Endothelial cell of umbilical vein (primary cell): ENCODE data around the gene RPS29. TPM values are rescaled to one million over a fixed set of nuclear protein-coding genes. Genes with fewer than 3 reads are reported as not detected.

Source experiments
- BruUV-seq: library from RNA; stranded (reverse); fragments of 400-500 nt; replicated peaks from 2 replicates; lab custom pipeline; 2021; lab: Mats Ljungman, UMichigan
- CTCF ChIA-PET: fragments of 300-600, 350-600 bp; sonication (Branson Sonifier 250); formaldehyde crosslinking; loops from one replicate; lab custom pipeline; 2021; ENCODE audit warnings: antibody characterized with exemption, inconsistent platforms; lab: Charles Lee
- POLR2A ChIA-PET: fragments of 300-600, 350-600 bp; sonication (Branson Sonifier 250); formaldehyde crosslinking; loops from one replicate; lab custom pipeline; 2021; ENCODE audit warnings: antibody characterized with exemption, inconsistent platforms; lab: Charles Lee
- DNase-seq: peaks from one replicate; pipeline ENCODE4 v3.0.0-alpha.2; 2011; ENCODE audit warnings: low read depth, low spot score
- FAIRE-seq: peaks from 2 replicates; lab custom pipeline; 2011; peaks lifted over from hg19 to GRCh38; lab: Jason Lieb, UNC
- H2AFZ ChIP-seq: 2 replicates; pipeline ENCODE4 v1.6.0; 2012; ENCODE audit warnings: low read depth, low read length, control low read depth, inconsistent platforms
- H3K27ac ChIP-seq: 2 replicates; pipeline ENCODE4 v1.5.1; 2011; ENCODE audit warnings: low read depth, mild to moderate bottlenecking, control low read depth, low read length, moderate library complexity; ENCODE audit not compliant: insufficient read depth
- H3K27me3 ChIP-seq, 2 experiments: 2 replicates each; pipeline versions ENCODE4 v1.6.0 to v1.6.1; 2011; ENCODE audit warnings: low read length in 2 of 2, mixed read lengths in 1 of 2; ENCODE audit not compliant: control insufficient read depth in 2 of 2, insufficient read depth in 2 of 2
- H3K36me3 ChIP-seq, 2 experiments: 2 replicates in 1 of 2; 3 replicates in 1 of 2; pipeline ENCODE4 v1.5.1; 2011; ENCODE audit warnings: low read length in 2 of 2, mild to moderate bottlenecking in 1 of 2, moderate library complexity in 1 of 2; ENCODE audit not compliant: control insufficient read depth in 2 of 2, insufficient read depth in 2 of 2; ENCODE audit errors: extremely low read depth in 1 of 2
- H3K4me1 ChIP-seq: 3 replicates; pipeline ENCODE4 v1.5.1; 2011; ENCODE audit warnings: mild to moderate bottlenecking, low read length; ENCODE audit not compliant: control insufficient read depth, insufficient read depth; ENCODE audit errors: extremely low read depth
- H3K4me2 ChIP-seq: 2 replicates; pipeline ENCODE4 v1.6.1; 2011; ENCODE audit warnings: low read length, control low read depth, mixed read lengths; ENCODE audit not compliant: insufficient read depth
- H3K4me3 ChIP-seq, 3 experiments: fragments of 200-600 bp in 1 of 3; sonication (generic), shearing (Covaris generic) in 1 of 3; replicated peaks in 1 of 3; 2 replicates each; pipeline ENCODE4 v1.5.1; 2011 to 2016; ENCODE audit warnings: control low read depth in 3 of 3, low read length in 3 of 3, mild to moderate bottlenecking in 2 of 3, inconsistent platforms in 1 of 3, low read depth in 1 of 3, moderate library complexity in 1 of 3; ENCODE audit not compliant: insufficient read depth in 1 of 3
- H3K79me2 ChIP-seq: 2 replicates; pipeline ENCODE4 v1.6.0; 2012; ENCODE audit warnings: low read length, inconsistent platforms; ENCODE audit not compliant: control insufficient read depth, insufficient read depth
- H3K9ac ChIP-seq: replicated peaks from 2 replicates; pipeline ENCODE3; 2011; ENCODE audit warnings: low read length, control low read depth; ENCODE audit not compliant: insufficient read depth; ENCODE audit errors: extremely low read depth
- H3K9me1 ChIP-seq: replicated peaks from 3 replicates; pipeline ENCODE4 v1.6.0; 2011; ENCODE audit warnings: mild to moderate bottlenecking, low read length; ENCODE audit not compliant: control insufficient read depth, insufficient read depth; ENCODE audit errors: extremely low read depth
- H3K9me3 ChIP-seq: replicated peaks from 2 replicates; pipeline ENCODE4 v1.5.1; 2012; ENCODE audit warnings: low read length, inconsistent platforms; ENCODE audit not compliant: control insufficient read depth, insufficient read depth
- H4K20me1 ChIP-seq: replicated peaks from 2 replicates; pipeline ENCODE3; 2011; ENCODE audit warnings: mild to moderate bottlenecking, low read length; ENCODE audit not compliant: control insufficient read depth, insufficient read depth; ENCODE audit errors: extremely low read depth
- EZH2 ChIP-seq: IDR thresholded peaks from 2 replicates; pipeline ENCODE4 v1.6.1; 2012; ENCODE audit warnings: borderline replicate concordance, low read depth, mild to moderate bottlenecking, moderate library complexity, low read length, inconsistent platforms; ENCODE audit not compliant: severe bottlenecking
- FOS ChIP-seq: IDR thresholded peaks from 2 replicates; pipeline ENCODE4 v1.6.1; 2011; ENCODE audit warnings: mild to moderate bottlenecking, low read length, moderate library complexity, borderline replicate concordance; ENCODE audit not compliant: insufficient read depth
- GATA2 ChIP-seq: IDR thresholded peaks from 2 replicates; pipeline ENCODE4 v1.7.0; 2011; ENCODE audit warnings: low read depth, mild to moderate bottlenecking, moderate library complexity, mixed read lengths, low read length; ENCODE audit not compliant: insufficient read length, insufficient read depth
- JUN ChIP-seq: IDR thresholded peaks from 2 replicates; pipeline ENCODE4 v1.6.1; 2011; ENCODE audit warnings: borderline replicate concordance, low read depth; ENCODE audit not compliant: insufficient read length, insufficient read depth
- MAX ChIP-seq: IDR thresholded peaks from 2 replicates; pipeline ENCODE4 v1.6.1; 2011; ENCODE audit not compliant: insufficient read depth, insufficient read length
- MYC ChIP-seq: IDR thresholded peaks from one replicate; pipeline ENCODE4 v1.6.1; 2011; ENCODE audit warnings: mild to moderate bottlenecking, low read depth, low read length
- POLR2A ChIP-seq: IDR thresholded peaks from 2 replicates; pipeline ENCODE4 v1.6.1; 2012; ENCODE audit warnings: low read depth, mild to moderate bottlenecking, control low read depth, low read length
- POLR2AphosphoS5 ChIP-seq: IDR thresholded peaks from 2 replicates; pipeline ENCODE4 v1.6.1; 2012; ENCODE audit warnings: low read depth, mild to moderate bottlenecking, control low read depth, low read length, moderate library complexity; ENCODE audit not compliant: insufficient read depth
- dilution Hi-C: fragments of 300-500 bp; cut with MboI; formaldehyde crosslinking; loops from one replicate; pipeline ENCODE4 v1.15.0; 2019; ENCODE audit warnings: low sequenced_read_pairs; ENCODE audit not compliant: extremely low pct_ligation_motif_present
- intact Hi-C: fragments of 100-400 bp; cut with micrococcal nuclease; formaldehyde crosslinking; loops from one replicate; pipeline ENCODE4 v1.10.0; 2022
- polyA plus RNA-seq, 4 experiments: library from polyadenylated mRNA; depleted of rRNA in 3 of 4; stranded (reverse) in 3 of 4; unstranded in 1 of 4; fragments of >200 nt; gene quantifications; 2 replicates each; pipeline versions ENCODE4 v1.2.1 to v1.2.3, GENCODE V29; 2011 to 2012; ENCODE audit warnings: missing spikeins in 1 of 4
- total RNA-seq: library from RNA; stranded (reverse); gene quantifications from 2 replicates; pipeline ENCODE4 v1.2.3, GENCODE V29; 2021
- TF ChIP-seq, protein P1 (sequence below), 2 donors: IDR thresholded peaks; 1 replicate in 1 of 2; 2 replicates in 1 of 2; pipeline ENCODE4 v1.5.1; 2011; ENCODE audit warnings: low read length in 2 of 2, mild to moderate bottlenecking in 2 of 2, moderate library complexity in 2 of 2, control low read depth in 1 of 2, inconsistent platforms in 1 of 2, low read depth in 1 of 2; ENCODE audit not compliant: insufficient read depth in 1 of 2; ENCODE audit errors: extremely low read depth in 1 of 2

RPS29 gene
- total and polyA plus RNA-seq, 2 donors (not counting 3 experiments of a cell fraction or from before 2014, with no cell fraction given): 1,408 to 14,040 TPM

DNA sequence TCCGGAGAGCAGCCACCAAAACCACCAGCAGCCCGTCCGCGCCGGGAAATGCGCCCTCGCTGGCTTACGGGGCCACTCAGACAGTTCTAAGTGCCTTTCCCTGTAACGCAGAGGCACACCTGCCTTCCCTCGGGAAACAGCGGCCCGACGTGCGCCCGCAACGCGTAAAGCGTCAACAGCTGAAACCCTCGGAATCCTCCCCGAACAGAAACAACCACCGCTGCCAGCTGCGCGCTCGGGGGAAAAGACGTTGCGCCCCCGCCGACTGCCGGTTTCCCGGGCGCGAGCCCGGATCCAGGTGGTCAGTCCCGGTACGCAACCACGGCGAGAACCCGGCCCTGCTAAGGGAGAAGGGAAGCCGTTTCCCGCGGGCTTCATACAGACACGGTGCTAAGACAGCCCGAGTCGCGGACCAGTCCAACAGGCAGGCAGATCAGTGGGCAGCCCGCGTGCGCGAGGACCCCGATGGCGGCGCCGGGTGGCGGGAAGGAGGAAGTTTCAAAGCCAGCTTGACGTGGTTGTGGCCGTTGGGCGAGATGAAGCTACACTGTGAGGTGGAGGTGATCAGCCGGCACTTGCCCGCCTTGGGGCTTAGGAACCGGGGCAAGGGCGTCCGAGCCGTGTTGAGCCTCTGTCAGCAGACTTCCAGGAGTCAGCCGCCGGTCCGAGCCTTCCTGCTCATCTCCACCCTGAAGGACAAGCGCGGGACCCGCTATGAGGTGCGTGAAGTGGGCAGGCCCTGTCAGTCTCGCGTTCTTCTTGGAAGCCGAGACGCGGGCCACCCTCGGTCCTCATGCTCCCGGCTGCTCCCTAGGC lies 12.5 kb upstream of the RPS29 start, which contains the start of gene LRR1:
LRR1 (plus strand) TSS at position 456 of the 816 bp plus-strand sequence; CDS start at position 537, 81 bp downstream.
- intact Hi-C loops (loop anchor here (1.0 kb wide), 3 partner anchors 12 to 136 kb away; partner anchors contain the start of genes MGAT2, RPL36AL and RPS29), dilution Hi-C loops (no loop called here)
- DNase-seq (peak; percentile 90), FAIRE-seq (peak; percentile 52)
- ChIA-PET POLR2A (interaction anchor here (0.9 to 1.7 kb wide), 3 partner anchors 12 to 35 kb away, joined by 3 to 15 read pairs (median 12); partner anchors contain the start of genes MGAT2, RPL36AL and RPS29), CTCF (interaction anchor here (0.9 to 2.9 kb wide), 7 partner anchors 12 to 137 kb away, joined by 3 to 29 read pairs (median 5); partner anchors contain the start of genes MGAT2, RPL36AL and RPS29)
- Histone ChIP-seq H3K9ac (peak within 1 kb of the TSS; percentile 98), H3K4me2 (peak within 1 kb of the TSS; percentile 66), H3K27ac (peak within 1 kb of the TSS; percentile 91), H3K4me1 (peaks cover 3% of the 10 kb centered on the region), H4K20me1 (no peaks in the 10 kb centered on the region), H2AFZ (peak within 1 kb of the TSS; percentile 72), H3K9me3 (no peaks in the 10 kb centered on the region), H3K79me2 (peaks cover 23% of the 10 kb centered on the region), H3K9me1 (no peaks in the 10 kb centered on the region), H3K27me3 (no peaks in the 10 kb centered on the region), H3K4me3 (peak within 1 kb of the TSS; percentile 57 to 100 (median 97)), H3K36me3 (no peaks in the 10 kb centered on the region)
- BruUV-seq: TSS peak; percentile 64
- TF ChIP-seq EZH2 (no peak), MAX (peak; percentile 45), JUN (no peak), FOS (no peak), GATA2 (no peak), POLR2AphosphoS5 (peak; percentile 88), MYC (peak; percentile 8), POLR2A (peak; percentile 83)
- TF ChIP-seq, protein P1, sequence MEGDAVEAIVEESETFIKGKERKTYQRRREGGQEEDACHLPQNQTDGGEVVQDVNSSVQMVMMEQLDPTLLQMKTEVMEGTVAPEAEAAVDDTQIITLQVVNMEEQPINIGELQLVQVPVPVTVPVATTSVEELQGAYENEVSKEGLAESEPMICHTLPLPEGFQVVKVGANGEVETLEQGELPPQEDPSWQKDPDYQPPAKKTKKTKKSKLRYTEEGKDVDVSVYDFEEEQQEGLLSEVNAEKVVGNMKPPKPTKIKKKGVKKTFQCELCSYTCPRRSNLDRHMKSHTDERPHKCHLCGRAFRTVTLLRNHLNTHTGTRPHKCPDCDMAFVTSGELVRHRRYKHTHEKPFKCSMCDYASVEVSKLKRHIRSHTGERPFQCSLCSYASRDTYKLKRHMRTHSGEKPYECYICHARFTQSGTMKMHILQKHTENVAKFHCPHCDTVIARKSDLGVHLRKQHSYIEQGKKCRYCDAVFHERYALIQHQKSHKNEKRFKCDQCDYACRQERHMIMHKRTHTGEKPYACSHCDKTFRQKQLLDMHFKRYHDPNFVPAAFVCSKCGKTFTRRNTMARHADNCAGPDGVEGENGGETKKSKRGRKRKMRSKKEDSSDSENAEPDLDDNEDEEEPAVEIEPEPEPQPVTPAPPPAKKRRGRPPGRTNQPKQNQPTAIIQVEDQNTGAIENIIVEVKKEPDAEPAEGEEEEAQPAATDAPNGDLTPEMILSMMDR (IDR thresholded peaks at IDR 0.05; ENCODE audit: extremely low read depth in 1 of 2, insufficient read depth in 1 of 2, low read depth in 1 of 2, low read length in 2 of 2): no peak
